ENCODE results near the gene GAS2. TPM values are rescaled to one million over a fixed set of nuclear protein-coding genes. Genes with fewer than 3 reads are reported as not detected.

GAS2 gene
- total and polyA plus RNA-seq, 9 donors = 0.76 to 10.0 (median 4.0) TPM

- H3K27me3 ChIP-seq = no peaks in the 10 kb centered on the region
- intact Hi-C loops (cut with DNase I) = no loop called here
- H3K36me3 ChIP-seq = no peaks in the 10 kb centered on the region
Measured at GRCh38 chr11:22752908-22753310, 86.5 kb downstream of the GAS2 start.

GRCh38 chr11:22753416-22753815 is 87.0 kb downstream of the GAS2 start:
- no peak overlapping the region for H3K4me3 ChIP-seq
- TF ChIP-seq CTCF (IDR thresholded peaks at IDR 0.05) (no peak), POLR2A (IDR thresholded peaks at IDR 0.05) (no peak), EP300 (IDR thresholded peaks at IDR 0.05) (no peak)
- no peak overlapping the region for H3K27ac ChIP-seq
- intact Hi-C loops (cut with DNase I) = no loop called here
- no peak for DNase-seq
- no peaks in the 10 kb centered on the region for H3K4me1 ChIP-seq (ENCODE audit: insufficient read depth)
- no peaks in the 10 kb centered on the region for H3K27me3 ChIP-seq
- H3K36me3 ChIP-seq = no peaks in the 10 kb centered on the region
- WGBS, 3 donors = 73 to 92% (median 88%) methylated on average over 1 of the region's 1 CpG
- no peaks in the 10 kb centered on the region for H3K9me3 ChIP-seq

More at GRCh38 chr11:22752908-22753310, 86.5 kb downstream of the GAS2 start:
- H3K4me3 ChIP-seq = no peak overlapping the region
- TF ChIP-seq POLR2A (IDR thresholded peaks at IDR 0.05) (no peak), CTCF (IDR thresholded peaks at IDR 0.05) (no peak), EP300 (IDR thresholded peaks at IDR 0.05) (no peak)
- no peaks in the 10 kb centered on the region for H3K4me1 ChIP-seq (ENCODE audit: insufficient read depth)
- DNase-seq = no peak
- WGBS, 3 donors = 78 to 90% (median 85%) methylated on average over 3 of the region's 3 CpGs
- no peaks in the 10 kb centered on the region for H3K9me3 ChIP-seq
- no peak overlapping the region for H3K27ac ChIP-seq

- Histone ChIP-seq H3K27ac (no peak overlapping the region), H3K4me3 (no peak overlapping the region), H3K9me3 (no peaks in the 10 kb centered on the region), H3K27me3 (no peaks in the 10 kb centered on the region), H3K36me3 (no peaks in the 10 kb centered on the region), H3K4me1 (ENCODE audit: insufficient read depth) (no peaks in the 10 kb centered on the region)
- no peak for DNase-seq
- intact Hi-C loops (cut with DNase I) = no loop called here
- TF ChIP-seq POLR2A (IDR thresholded peaks at IDR 0.05) = no peak
- TF ChIP-seq CTCF (IDR thresholded peaks at IDR 0.05) = no peak
- no peak for TF ChIP-seq EP300 (IDR thresholded peaks at IDR 0.05)
- WGBS, 3 donors = 20 to 30% (median 20%) methylated on average over 1 of the region's 1 CpG
Measured at GRCh38 chr11:22761066-22761465, 94.7 kb downstream of the GAS2 start.

GRCh38 chr11:22763166-22763565 is 96.8 kb downstream of the GAS2 start:
- intact Hi-C loops (cut with DNase I) = no loop called here
- H3K36me3 ChIP-seq = no peaks in the 10 kb centered on the region
- TF ChIP-seq CTCF (IDR thresholded peaks at IDR 0.05) (no peak), POLR2A (IDR thresholded peaks at IDR 0.05) (no peak), EP300 (IDR thresholded peaks at IDR 0.05) (no peak)

More at GRCh38 chr11:22763166-22763565, 96.8 kb downstream of the GAS2 start:
- Histone ChIP-seq H3K4me3 (no peak overlapping the region), H3K9me3 (no peaks in the 10 kb centered on the region), H3K27ac (no peak overlapping the region), H3K4me1 (ENCODE audit: insufficient read depth) (no peaks in the 10 kb centered on the region), H3K27me3 (no peaks in the 10 kb centered on the region)
- 57 to 71% (median 69%) methylated on average over 1 of the region's 1 CpG for WGBS, 3 donors
- DNase-seq = no peak
